Measurements from ENCODE around the gene BTBD6.

BTBD6 gene

GRCh38 chr14:105248368-105249181 lies at the start of gene BTBD6:
TSS of gene BTBD6 (plus strand) at chr14:105248533. CDS start at chr14:105248712, 179 bp downstream.
- peak; percentile 81 for DNase-seq (ENCODE audit: low read depth)

DNA sequence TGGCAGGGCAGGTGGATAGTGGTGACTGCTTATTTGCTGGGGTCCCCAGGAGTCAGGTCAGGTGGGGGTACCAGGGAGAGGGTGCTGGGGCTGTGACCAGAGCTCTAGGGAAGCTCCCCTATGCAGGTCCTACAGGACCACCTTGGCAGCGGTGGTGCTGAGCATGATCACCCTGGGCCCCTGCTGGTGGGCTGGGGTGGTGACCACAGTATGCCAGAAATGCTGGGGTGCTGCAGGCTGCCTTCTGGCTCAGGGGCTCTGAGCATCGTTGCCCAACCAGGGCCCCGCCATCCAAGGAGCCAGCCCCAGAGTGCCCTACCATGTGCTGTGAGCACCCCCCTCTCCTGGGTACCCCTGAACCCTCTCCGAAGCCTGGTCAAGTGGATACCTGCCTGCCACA lies 49.7 kb upstream of the BTBD6 start:
- DNase-seq (ENCODE audit: low read depth): no peak

GRCh38 chr14:105199093-105199492 lies 49.2 kb upstream of the BTBD6 start:
- no peak for DNase-seq (ENCODE audit: low read depth)

GRCh38 chr14:105200074-105200473 lies 48.3 kb upstream of the BTBD6 start:
- DNase-seq (ENCODE audit: low read depth): no peak

GRCh38 chr14:105200641-105201040 lies 47.7 kb upstream of the BTBD6 start:
- no peak for DNase-seq (ENCODE audit: low read depth)

DNA sequence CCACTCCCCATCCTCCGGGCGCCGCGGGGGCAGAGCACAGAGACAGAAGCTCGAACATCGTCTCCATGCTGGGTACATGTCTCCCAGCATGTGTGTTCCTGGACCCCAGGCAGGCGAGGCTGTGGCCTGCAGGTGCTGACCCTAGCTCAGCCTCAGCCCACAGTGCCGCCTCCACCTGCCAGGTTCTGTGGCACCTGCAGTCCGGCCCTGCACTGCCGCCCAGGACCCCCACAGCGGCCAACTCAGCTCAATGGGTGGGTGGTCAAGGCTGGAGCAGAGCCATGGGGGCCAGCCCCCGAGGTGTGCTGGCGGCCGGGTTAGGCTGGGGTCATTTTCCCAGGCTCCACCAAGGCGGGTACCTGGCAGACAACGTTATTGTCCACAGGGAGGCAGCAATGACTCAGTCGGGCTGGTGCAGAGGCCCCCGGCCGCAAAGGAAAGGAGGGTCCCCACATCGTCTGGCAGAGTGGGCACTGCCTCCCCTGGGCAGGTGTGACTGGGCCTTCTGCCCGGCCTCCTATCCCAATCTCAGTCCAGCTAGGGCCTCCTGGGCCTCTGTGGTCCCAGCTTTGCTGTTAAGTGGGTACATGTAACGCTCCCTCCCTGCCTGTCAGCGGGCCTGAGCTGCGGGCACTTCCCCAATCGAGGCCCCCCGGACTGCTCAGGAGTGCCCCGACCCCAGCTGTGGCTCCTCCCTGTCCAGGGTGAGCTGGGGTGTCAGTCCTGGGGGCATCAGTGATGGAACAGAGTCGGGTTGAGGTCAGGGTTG lies 47.0 kb upstream of the BTBD6 start:
- DNase-seq (ENCODE audit: low read depth): no peak

DNA sequence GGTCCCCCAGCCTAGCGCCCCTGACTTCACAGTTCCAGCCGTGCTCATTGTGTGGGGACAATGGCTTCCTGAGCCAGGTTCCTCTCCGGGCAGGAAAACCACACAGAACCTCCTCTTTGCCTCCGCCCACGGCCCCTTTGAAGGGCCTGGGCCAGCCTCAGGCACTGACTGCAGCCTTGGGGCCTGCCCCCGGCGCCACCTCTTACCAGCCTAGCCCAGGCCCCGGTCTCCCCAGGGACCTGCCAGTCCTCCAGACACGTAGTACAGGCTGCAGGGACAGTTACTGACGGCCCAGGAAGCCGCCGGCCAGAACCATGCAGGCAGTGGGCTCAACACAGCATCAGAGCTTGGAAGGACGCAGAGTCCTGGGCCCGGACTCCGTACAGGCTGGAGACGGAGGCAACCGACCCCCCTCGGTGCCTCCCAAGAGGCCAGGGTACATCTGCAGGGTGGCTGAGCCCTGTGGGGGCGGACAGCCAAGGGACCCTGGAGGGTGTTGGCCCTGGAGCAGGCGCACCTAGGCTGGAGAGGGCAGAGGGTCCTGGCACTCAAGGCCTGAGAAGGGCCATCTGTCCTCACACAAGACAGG lies 46.3 kb upstream of the BTBD6 start:
- DNase-seq (ENCODE audit: low read depth): no peak

GRCh38 chr14:105203057-105203531 lies 45.2 kb upstream of the BTBD6 start:
- DNase-seq (ENCODE audit: low read depth): peak; percentile 69

DNA sequence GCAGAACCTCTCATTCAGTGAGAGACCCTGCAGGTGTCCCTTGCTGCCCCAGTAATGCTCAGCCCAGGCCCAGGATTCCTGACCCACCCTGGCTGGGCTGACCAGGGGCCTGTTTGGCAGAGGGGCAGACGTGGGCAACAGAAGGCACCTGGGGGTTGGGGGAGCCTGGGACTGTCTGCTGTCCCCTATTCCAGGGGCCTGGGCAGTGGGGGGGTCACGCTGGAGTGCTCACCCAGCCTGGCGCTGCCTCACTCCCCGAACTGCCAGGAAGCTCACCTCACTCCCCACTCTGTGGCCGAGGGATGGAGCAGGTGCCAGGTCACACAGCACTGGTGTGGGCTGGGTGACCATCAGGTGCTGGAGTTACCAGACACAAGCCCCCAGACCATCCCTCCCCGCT lies 44.6 kb upstream of the BTBD6 start:
- no peak for DNase-seq (ENCODE audit: low read depth)

DNA sequence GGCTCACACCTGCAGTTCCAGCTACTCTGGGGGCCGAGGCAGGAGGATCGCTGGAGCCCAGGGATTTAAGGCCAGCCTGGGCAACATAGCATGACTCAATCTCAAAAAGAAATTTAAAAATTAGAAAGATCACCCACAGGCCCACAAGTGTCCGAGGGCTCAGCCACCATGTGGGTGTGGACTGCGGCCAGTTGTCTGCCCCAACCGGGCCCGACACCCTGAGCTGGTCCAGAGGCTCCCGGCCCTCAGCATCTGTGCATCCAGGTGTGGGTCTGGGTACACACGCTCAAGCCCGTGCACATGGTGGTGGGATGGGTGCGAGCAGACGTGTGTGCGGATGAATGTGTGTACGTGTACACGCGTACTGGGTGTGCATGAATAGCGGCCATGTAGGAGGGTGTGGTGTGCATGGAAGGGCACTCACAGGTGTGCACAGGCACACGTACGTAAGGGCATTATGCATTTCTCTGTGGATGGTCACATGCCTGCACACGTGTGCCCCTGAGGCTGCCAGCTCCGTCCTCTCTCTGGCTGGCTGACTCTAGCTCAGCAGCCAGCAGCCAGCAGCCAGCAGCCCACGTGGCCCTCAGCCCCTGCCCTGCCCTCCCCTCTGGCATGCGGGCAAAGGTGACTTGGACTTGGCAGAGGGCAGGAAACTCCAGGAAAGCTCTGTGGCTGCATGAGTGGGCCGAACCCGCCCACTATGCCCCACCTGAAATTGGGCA lies 44.0 kb upstream of the BTBD6 start:
- DNase-seq (ENCODE audit: low read depth): no peak

DNA sequence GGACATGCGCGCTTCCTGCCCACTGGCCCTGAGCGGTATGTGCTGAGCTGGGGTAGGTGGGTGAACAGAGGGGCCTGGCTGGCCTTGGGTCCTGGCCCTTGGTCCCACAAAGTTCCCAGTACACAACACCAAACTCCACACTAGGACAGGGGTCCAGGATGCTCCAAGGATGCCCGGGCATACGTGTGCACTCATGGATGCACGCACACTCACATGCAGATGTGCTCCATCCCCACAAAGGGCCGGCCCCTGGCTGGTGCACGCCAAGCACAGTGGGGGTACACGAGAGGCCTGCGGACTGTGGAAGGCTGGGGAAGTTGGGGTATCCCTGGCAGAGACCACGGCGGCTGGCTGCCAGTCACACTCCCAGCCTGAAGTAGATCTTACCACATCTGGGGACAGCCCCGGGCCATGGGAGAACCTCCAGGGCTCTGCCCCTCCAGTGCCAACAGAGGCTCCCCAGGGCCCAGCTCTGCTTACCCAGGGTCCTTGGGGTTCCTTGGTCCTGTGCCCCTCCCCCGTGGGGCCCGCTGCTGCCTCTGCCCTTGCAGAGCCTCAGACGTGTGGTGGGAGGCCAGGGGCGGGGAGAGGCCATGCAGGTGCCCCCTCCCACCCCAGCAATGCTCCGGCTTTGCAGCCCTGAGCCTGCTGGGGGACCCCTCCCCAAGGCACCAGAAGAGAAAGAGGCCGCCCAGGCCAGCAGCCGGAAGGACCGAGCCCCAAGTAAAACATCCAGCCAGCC lies 43.2 kb upstream of the BTBD6 start:
- no peak for DNase-seq (ENCODE audit: low read depth)

GRCh38 chr14:105205673-105206208 lies 42.6 kb upstream of the BTBD6 start:
- DNase-seq (ENCODE audit: low read depth): no peak

DNA sequence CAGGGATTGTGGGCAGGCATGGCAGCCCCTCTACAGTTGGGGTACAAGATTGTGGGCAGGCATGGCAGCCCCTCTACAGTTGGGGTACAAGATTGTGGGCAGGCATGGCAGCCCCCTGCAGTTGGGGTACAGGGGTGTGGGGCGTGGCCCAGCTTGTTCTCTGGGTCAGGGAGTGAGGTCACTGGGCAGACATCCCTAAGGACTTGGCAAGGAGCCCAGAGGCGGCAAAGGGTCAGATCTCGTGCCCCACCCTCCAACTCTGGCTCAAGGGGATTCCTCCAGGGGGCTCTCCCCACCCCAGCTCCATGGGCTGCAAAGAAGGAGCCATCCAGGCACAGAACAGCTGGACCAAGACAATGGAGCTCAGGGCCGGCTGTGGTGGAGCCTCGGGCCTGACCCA lies 41.5 kb upstream of the BTBD6 start:
- DNase-seq (ENCODE audit: low read depth): no peak

GRCh38 chr14:105207460-105207901 lies 40.9 kb upstream of the BTBD6 start:
- no peak for DNase-seq (ENCODE audit: low read depth)

DNA sequence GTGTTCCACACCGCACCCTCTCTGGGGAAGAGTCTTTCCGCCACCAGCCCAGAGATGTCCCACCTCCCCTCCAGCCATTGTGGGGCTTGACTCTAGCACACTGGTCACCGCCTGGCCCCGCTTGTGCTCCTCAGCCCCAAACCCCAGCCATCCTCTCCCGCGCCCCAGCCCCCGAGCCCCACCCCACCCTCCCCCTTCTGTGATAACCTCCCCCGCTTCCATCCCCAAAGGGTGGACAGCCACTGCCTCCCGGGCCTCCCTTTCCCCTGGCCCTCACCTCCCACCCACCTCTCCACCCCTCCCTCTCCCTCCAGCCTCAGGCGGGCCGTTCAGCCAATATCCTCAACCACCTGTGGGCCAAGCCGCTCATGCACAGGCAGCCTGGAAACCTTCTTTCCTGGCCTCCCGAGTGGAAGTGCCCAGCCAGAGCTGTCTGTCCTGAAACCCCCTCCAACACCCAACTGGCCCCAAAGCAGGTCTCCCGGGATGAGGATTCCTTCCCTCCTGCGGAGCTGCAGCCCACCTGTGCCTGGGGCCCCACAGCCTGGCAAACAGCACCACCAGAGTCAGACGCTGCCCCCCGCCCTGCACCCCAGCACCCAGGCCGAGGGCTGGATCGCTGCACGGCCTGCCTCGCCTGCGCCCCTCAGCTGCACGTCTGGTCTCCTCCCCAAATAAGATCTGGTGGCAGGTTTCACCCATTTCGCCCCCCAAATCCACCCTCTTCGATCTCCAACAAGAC lies 40.2 kb upstream of the BTBD6 start:
- DNase-seq (ENCODE audit: low read depth): no peak

- DNase-seq (ENCODE audit: low read depth): no peak
Observed at GRCh38 chr14:105208738-105209075, 39.6 kb upstream of the BTBD6 start.

DNA sequence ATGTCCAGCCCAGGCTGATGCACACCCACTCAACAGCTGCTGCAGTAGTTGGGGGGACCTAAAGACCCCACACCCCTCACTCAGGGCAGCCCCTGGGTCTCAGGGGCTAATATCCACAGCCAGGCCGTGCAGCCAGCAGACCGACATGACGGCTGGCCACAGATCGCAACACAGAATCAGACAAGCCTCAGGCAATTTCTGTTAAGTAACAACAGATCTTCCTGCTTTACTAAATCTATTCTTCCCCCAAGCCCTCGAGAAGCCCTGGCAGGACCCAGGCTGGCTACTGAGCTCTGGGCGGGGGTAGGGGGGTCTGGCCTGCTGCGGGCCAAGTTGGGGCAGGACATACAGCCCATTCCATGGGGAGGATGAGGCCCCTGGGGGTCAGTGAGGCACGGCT lies 39.2 kb upstream of the BTBD6 start:
- DNase-seq (ENCODE audit: low read depth): no peak

DNA sequence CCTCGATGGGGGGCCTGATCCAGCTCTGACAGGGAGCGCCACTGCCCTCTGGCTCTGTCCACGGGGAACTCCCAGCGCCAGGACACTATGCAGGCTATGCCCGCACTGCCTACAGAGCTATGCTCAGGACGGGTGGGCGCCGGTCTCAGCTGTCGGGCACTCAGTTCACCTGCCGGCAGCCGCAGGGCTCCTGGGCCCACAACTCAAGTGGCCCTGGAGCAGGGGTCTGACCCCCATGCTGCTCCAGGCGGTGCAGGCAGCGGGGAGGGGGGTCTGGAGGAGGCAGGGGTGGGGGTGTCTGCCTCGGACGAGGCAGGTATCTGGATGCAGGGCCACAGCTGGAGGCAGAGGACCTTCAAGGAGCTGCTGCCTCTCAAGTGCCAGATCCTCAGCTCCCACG lies 38.7 kb upstream of the BTBD6 start:
- DNase-seq (ENCODE audit: low read depth): no peak

DNA sequence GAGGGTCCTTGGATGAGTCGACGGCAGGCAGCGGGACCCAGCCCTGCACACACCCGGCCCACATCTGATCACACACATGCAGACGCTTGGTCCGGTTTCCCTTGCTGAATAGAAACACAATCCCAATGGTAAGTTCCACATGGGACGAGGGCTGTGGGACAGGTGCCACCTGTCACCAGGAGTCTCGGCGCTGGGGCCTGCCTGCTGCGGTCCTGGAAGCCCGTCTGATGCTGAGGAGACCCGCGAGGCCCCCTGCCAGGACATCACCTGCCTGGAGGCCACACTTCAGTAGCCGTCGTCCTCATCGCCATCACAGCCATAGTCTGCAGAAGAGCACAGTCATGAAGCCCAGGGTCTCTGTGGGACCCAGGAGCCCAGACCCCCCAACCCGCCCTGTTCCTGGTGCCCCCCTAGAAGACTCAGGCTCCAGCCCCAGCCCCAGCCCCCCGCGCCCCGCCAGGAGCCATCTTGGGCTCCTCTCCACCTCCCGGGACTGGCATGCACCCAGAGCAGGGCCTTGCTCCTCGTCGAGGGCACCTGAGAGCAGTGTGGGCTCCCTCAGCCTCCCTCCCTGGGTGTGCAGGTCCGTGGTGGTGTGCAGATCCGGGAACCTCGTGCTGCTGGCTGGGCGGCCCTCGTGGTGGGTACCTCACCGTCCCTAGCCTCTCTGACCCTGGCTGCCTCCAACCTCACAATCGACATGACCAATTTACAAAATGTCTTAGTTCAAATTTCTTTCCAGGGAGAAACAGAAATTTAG lies 37.9 kb upstream of the BTBD6 start:
- no peak for DNase-seq (ENCODE audit: low read depth)

All from EH (cell line).